ENCODE data around the gene USP5.

Gene USP5

GRCh38 chr12:6915789-6916285 is 63.9 kb downstream of the USP5 start:
- TF ChIP-seq, protein P1, sequence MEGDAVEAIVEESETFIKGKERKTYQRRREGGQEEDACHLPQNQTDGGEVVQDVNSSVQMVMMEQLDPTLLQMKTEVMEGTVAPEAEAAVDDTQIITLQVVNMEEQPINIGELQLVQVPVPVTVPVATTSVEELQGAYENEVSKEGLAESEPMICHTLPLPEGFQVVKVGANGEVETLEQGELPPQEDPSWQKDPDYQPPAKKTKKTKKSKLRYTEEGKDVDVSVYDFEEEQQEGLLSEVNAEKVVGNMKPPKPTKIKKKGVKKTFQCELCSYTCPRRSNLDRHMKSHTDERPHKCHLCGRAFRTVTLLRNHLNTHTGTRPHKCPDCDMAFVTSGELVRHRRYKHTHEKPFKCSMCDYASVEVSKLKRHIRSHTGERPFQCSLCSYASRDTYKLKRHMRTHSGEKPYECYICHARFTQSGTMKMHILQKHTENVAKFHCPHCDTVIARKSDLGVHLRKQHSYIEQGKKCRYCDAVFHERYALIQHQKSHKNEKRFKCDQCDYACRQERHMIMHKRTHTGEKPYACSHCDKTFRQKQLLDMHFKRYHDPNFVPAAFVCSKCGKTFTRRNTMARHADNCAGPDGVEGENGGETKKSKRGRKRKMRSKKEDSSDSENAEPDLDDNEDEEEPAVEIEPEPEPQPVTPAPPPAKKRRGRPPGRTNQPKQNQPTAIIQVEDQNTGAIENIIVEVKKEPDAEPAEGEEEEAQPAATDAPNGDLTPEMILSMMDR (IDR thresholded peaks at IDR 0.05; ENCODE audit: insufficient read depth, missing control alignments) = no peak
- DNase-seq (ENCODE audit: insufficient read length, low spot score) (no peak), FAIRE-seq (no peak)

All from D721Med (cell line).